SK-N-DZ (cell line): Measurements from ENCODE around the gene EPN2.

Experiments
- DNase-seq: peaks from one replicate; pipeline ENCODE4 v3.0.0-alpha.2; 2015; ENCODE audit warnings: low spot score
- small RNA-seq, 2 experiments: library from RNA; depleted of rRNA; stranded (forward); fragments of <200 nt; gene quantifications; one replicate each; pipeline ENCODE3, GENCODE V24; 2014

The EPN2 gene

DNA sequence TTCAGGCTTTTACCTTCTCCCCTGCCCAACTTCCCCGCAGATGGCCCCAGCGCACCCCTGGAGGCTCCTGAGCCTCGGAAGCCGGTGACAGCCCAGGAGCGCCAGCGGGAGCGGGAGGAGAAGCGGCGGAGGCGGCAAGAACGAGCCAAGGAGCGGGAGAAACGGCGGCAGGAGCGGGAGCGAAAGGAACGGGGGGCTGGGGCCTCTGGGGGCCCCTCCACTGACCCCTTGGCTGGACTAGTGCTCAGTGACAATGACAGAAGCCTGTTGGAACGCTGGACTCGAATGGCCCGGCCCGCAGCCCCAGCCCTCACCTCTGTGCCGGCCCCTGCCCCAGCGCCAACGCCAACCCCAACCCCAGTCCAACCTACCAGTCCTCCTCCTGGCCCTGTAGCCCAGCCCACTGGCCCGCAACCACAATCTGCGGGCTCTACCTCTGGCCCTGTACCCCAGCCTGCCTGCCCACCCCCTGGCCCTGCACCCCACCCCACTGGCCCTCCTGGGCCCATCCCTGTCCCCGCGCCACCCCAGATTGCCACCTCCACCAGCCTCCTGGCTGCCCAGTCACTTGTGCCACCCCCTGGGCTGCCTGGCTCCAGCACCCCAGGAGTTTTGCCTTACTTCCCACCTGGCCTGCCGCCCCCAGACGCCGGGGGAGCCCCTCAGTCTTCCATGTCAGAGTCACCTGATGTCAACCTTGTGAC is 144.7 kb downstream of the EPN2 start:
- no peak for DNase-seq

DNA sequence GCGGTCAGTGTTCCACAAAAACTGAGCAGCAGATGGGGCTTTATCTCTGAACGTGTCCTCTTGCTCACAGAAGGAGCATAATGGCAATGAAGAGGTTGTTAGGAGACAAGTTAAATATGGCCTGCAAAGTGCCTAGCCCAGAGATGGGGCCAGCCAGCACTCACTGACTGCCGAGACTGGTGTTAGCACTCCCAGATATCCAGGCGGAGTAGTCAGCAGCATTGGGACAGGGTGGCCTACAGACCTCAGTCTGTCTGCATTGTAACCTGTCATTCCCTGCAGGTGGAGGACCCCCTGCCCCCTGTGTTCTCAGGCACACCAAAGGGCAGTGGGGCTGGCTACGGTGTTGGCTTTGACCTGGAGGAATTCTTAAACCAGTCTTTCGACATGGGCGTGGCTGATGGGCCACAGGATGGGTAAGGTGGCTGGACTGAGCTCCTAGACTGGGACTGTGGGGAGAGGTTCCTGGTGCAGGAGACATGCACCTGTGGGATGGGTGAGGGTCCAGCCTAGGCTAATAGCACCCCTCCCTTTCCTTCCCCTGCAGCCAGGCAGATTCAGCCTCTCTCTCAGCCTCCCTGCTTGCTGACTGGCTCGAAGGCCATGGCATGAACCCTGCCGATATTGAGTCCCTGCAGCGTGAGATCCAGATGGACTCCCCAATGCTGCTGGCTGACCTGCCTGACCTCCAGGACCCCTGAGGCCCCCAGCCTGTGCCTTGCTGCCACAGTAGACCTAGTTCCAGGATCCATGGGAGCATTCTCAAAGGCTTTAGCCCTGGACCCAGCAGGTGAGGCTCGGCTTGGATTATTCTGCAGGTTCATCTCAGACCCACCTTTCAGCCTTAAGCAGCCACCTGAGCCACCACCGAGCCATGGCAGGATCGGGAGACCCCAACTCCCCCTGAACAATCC is 145.6 kb downstream of the EPN2 start:
- DNase-seq, result no peak

DNA sequence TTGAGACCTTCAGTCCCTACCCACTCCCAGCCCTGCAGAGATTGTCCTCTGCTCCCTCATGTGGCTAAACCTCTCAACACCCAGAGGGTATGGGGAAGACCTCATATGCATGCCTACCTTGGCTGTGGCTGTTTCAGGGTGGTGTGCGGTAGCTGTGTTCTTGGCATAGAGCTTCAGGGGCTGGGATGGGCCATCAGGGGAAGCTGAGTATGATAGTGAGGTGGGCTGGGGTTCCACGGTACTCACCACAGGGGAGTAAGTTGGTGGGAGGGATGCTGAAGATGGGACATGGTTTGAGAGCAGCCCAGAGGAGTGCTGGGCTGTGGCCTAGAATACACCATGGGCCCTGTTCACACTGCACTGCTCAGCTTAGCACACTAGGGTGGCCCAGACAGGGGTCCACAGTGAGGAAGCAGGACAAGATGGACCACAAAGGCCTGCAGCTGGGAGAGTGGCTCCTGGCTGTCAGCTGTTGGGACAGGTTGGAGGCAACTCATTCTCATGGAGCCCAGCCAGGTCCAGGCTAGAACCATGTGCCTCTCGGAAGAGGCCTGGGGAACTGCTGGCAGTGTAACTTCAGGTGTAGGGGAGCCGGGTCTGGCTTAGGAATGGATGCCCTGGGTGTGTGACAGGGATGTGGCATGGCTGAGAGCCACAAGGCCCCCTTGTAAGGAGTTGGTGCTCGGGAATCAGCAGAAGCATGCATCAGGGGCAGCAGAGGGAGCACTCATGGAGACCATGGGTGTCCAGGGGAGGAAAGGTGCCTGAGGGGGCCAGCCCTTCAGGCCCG is 146.7 kb downstream of the EPN2 start:
- DNase-seq, result no peak

DNA sequence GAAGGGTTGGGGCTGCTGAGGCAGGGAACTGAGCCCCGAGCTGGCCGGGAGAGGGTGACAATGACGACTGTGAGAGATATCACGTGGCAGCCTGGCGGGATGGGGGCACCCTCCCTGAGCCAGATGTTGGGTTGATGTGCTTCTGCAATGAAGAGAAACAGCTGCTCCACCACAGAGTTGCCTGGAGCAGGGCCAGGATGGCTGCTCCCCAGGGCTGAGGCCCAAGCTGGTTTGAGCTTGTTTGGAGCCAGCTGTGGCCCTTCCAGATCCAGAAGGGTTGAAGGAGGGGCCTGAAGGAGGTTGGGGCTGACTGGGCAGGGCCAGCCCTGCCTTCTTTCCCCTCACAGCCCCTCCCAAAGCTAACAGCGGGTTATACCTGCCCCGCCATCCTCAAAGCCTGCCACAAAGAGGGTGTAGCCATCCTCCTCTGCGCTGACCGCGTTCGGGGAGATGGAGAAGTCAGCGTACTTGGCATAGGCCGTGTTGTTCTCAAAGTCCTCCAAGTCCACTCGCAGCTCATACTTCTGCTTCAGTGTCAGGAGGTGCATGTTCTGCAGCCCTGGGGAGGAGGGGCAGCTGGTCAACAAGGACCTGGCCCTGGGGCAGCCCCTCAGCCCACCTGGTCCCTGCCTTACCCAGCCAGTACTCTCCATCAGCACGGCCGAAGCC is 147.7 kb downstream of the EPN2 start:
- DNase-seq, result no peak

DNA sequence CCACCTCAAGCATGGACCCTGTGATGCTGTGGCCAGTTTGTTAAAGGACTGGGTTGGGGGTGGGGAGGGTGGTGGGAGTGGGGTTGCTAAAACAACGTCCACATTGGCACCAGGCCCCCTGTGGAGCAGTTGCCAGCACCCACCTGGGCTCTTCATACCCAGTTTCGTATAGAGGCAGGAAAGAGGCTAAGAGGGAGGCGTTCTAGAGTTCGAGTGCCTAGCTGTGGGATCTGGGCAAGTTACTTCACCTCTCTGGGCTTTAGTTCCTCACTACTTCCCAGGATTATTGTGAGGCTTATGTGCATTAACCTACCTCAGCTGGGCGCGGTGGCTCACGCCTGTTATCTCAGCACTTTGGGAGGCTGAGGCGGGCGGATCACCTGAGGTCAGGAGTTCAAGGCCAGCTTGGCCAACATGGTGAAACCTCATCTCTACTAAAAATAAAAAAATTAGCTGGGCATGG is 148.4 kb downstream of the EPN2 start:
- DNase-seq, result no peak

Small RNAs within 50 kb of the gene (small RNA-seq; reads per million reads assigned to genes)
- 1.7 to 6.1 reads per million in 2 experiments for gene MIR1180
